Neutrophil (primary cell): ENCODE measurements around the gene LCE5A.
"Not testable (repeated sequence)": the region's sequence is repeated elsewhere in the genome, so short reads cannot be mapped to it uniquely, and the experiment has no call there.

ENCODE experiments used
- H3K27ac ChIP-seq: fragments of 200-600 bp; sonication (generic); 2 replicates; pipeline ENCODE4 v1.5.1; 2016; ENCODE audit warnings: mild to moderate bottlenecking, moderate library complexity
- H3K27me3 ChIP-seq: fragments of 200-600 bp; sonication (generic); 2 replicates; pipeline ENCODE4 v1.6.0; 2016; ENCODE audit warnings: mild to moderate bottlenecking
- H3K36me3 ChIP-seq: fragments of 200-600 bp; sonication (generic); 2 replicates; pipeline ENCODE4 v1.5.1; 2017
- H3K4me1 ChIP-seq, 2 experiments: fragments of 200-600 bp in 1 of 2; sonication (generic) in 1 of 2; 1 replicate in 1 of 2; 2 replicates in 1 of 2; pipeline versions ENCODE4 v1.5.1 to v1.6.1; 2013 to 2016; ENCODE audit warnings: low read depth in 1 of 2, low read length in 1 of 2, mild to moderate bottlenecking in 1 of 2, moderate library complexity in 1 of 2; ENCODE audit not compliant: control insufficient read depth in 1 of 2, insufficient read depth in 1 of 2
- H3K4me3 ChIP-seq, 2 experiments: fragments of 200-600 bp in 1 of 2; sonication (generic) in 1 of 2; 1 replicate in 1 of 2; 2 replicates in 1 of 2; pipeline ENCODE4 v1.5.1; 2013 to 2016; ENCODE audit warnings: low read depth in 1 of 2, low read length in 1 of 2, mild to moderate bottlenecking in 1 of 2, moderate library complexity in 1 of 2
- H3K9me3 ChIP-seq: fragments of 200-600 bp; sonication (generic); 2 replicates; pipeline ENCODE4 v1.5.1; 2016
- CTCF ChIP-seq: fragments of 200-600 bp; sonication (generic); IDR thresholded peaks from 2 replicates; pipeline ENCODE4 v1.5.1; 2016; ENCODE audit warnings: antibody characterized with exemption

LCE5A gene

GRCh38 chr1:152479792-152480595, 30.6 kb upstream of the LCE5A start:
- Histone ChIP-seq H3K36me3 (no peaks in the 10 kb centered on the region), H3K4me1 (no peaks in the 10 kb centered on the region), H3K27me3 (no peaks in the 10 kb centered on the region), H3K27ac (no peak overlapping the region), H3K9me3 (peaks cover 13% of the 10 kb centered on the region), H3K4me3 (no peak overlapping the region)
- TF ChIP-seq CTCF: no peak

DNA sequence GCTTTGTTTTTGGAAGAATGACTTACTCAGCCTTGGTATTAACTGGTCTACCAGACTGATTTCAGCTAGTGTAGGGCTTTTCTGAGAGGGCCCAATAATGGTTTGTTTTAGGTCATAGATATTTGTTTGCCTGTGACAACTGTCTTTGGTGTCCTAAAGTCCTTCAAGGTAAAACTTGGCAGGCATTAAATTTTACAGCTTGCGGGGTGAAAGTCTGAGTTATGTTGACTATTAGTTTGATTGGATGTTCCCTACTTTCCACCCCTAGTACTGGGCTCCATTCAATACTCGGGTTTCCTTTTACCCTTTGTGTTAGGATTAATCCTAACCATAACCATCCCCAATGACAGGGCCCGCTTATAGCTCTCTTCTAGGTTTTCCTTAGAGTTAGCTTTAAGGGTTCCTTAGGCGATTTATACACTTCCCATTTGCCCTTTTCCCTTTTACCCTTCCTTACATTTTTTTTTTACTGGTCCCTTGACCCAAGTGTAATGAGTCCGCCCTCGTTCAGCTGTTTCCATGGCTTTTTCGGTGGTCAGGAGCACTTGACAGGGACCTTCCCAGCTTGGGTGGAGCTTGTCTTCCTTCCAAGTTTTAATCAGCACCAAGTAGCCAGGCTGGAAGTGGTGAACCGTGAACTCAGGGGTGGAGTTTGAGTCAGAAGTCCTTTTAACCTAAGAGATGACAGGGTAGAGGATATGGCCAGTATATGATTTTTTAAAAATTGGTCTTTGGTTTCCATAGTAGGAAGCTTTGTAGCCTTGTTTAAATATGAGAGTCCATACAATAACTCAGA, 28.5 kb upstream of the LCE5A start:
- Histone ChIP-seq H3K36me3 (no peaks in the 10 kb centered on the region), H3K4me1 (no peaks in the 10 kb centered on the region), H3K9me3 (peaks cover 2% of the 10 kb centered on the region), H3K4me3 (no peak overlapping the region), H3K27ac (no peak overlapping the region), H3K27me3 (no peaks in the 10 kb centered on the region)
- no peak for TF ChIP-seq CTCF

DNA sequence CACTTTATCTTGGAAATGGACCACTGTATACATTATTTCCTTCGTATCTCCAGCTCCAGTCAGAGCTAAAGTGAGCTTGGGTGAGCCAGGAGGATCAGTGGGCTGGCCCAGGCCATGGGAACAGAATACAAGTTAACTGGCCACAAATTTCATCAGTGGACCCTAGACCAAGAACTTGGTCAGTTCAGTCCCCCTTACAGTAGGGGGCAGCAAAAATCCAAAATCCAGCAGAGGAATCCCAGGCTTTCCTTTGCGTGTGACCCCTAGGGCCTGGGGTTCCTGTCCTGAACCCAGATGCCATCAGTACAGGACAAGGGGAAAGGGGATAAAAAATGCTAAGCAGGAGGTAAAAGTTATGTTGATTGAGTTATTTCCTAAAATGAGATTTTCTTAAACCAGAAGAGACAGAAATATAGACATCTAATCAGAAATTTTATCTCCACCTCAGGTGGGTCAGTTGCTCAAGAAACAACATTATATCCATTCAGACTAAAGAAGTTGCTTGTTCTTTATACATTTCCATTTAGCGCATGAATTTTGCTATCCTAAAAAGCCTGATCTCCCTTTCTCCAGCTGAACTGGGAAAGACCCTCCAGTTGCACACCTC, 24.1 kb upstream of the LCE5A start:
- Histone ChIP-seq H3K9me3 (no peaks in the 10 kb centered on the region), H3K27ac (no peak overlapping the region), H3K36me3 (no peaks in the 10 kb centered on the region), H3K4me3 (no peak overlapping the region), H3K27me3 (no peaks in the 10 kb centered on the region), H3K4me1 (no peaks in the 10 kb centered on the region)
- no peak for TF ChIP-seq CTCF

- H3K36me3 ChIP-seq: no peaks in the 10 kb centered on the region
- no peak for TF ChIP-seq CTCF
- no peaks in the 10 kb centered on the region for H3K27me3 ChIP-seq
- H3K4me3 ChIP-seq: no peak overlapping the region
- H3K27ac ChIP-seq: no peak overlapping the region
- no peaks in the 10 kb centered on the region for H3K9me3 ChIP-seq
- no peaks in the 10 kb centered on the region for H3K4me1 ChIP-seq
These were observed 22.7 kb upstream of the LCE5A start for GRCh38 chr1:152487871-152488270.

DNA sequence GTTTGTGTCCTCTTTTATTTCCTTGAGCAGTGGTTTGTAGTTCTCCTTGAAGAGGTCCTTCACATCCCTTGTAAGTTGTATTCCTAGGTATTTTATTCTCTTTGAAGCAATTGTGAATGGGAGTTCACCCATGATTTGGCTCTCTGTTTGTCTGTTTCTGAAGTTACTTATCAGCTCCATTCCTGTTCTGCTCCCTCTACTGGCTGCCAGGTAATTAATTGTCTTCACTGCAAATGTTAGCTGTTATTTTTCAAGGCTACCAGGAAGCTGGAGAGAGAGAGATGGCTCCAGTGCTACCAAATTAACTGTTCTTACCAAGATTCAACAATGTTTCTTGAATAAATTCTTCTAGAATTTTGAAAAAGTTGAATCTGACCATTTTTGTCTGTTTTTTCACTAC, 19.1 kb upstream of the LCE5A start:
- H3K9me3 ChIP-seq, H3K27ac ChIP-seq, H3K4me1 ChIP-seq, H3K36me3 ChIP-seq, H3K27me3 ChIP-seq, H3K4me3 ChIP-seq: not testable (repeated sequence)
